ENCODE measurements around the gene VCAN. TPM values are rescaled to one million over a fixed set of nuclear protein-coding genes. Genes with fewer than 3 reads are reported as not detected.
"Not testable (repeated sequence)": the region's sequence is repeated elsewhere in the genome, so short reads cannot be mapped to it uniquely, and the experiment has no call there.

The VCAN gene
- total RNA-seq, 6 experiments from 2014 or later = 18.8 to 25.5 (median 22.5) TPM

- Mint-ChIP-seq H3K4me3 (no peak overlapping the region), H3K4me1 (ENCODE audit: low read depth) (no peaks in the 10 kb centered on the region), H3K36me3 (ENCODE audit: low read depth) (no peaks in the 10 kb centered on the region), H3K27ac (no peak overlapping the region), H3K27me3 (ENCODE audit: insufficient read depth) (peaks cover 1% of the 10 kb centered on the region; the same call in 1 of the 2 replicates), H3K9me3 (no peaks in the 10 kb centered on the region)
- TF ChIP-seq CTCF (IDR thresholded peaks at IDR 0.05) = peak; percentile 98
- DNase-seq = peak; percentile 49
Observed at GRCh38 chr5:83430130-83431010, 41.2 kb upstream of the VCAN start.

DNA sequence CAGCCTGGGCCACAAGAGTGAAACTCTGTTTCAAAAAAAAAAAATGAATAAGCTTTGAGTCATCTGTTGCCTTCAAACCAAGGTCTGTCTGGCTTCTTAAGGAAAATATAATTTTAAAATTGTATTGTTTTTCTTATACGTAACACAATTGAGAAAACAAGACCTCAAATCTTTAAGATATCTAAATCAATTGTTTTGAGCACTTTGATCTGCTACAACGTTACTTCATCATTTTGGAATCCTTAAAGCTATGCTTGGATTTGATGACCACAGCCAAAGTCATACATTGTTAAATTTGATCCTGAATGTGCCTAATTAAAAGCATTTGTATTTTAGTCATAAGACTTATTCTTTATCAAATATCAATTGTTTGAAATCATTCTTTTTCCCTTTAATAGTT lies 37.7 kb upstream of the VCAN start:
- Mint-ChIP-seq H3K36me3 (ENCODE audit: low read depth) (no peaks in the 10 kb centered on the region), H3K27me3 (ENCODE audit: insufficient read depth) (peaks cover under 1% of the 10 kb centered on the region; the same call in 1 of the 2 replicates), H3K27ac (no peak overlapping the region), H3K9me3 (no peaks in the 10 kb centered on the region), H3K4me1 (ENCODE audit: low read depth) (no peaks in the 10 kb centered on the region), H3K4me3 (no peak overlapping the region)
- no peak for DNase-seq
- TF ChIP-seq CTCF (IDR thresholded peaks at IDR 0.05) = no peak

DNA sequence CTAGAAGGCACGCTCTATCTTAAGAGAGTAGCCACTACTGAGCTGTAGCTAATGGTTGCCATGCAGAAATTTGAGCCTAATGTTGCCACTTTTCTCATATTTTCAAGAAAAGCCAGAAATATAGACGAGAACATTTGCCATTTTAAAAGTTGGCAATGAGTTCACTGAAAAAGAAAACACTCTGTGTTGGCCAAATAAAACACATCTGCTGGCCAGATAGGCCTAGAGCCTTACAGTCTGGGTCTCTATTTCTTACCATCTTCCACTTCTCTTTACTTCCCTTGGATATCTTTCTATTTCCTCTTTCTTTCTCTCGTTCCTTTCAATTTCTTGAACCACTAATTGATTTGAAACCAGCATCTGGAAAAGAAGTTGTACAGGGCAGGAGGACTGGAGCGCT lies 36.6 kb upstream of the VCAN start:
- Mint-ChIP-seq H3K4me3 (no peak overlapping the region), H3K27ac (no peak overlapping the region), H3K36me3 (ENCODE audit: low read depth) (no peaks in the 10 kb centered on the region), H3K9me3 (no peaks in the 10 kb centered on the region), H3K4me1 (ENCODE audit: low read depth) (no peaks in the 10 kb centered on the region), H3K27me3 (ENCODE audit: insufficient read depth) (no peaks in the 10 kb centered on the region)
- DNase-seq = no peak
- no peak for TF ChIP-seq CTCF (IDR thresholded peaks at IDR 0.05)

GRCh38 chr5:83436276-83436675 lies 35.3 kb upstream of the VCAN start:
- TF ChIP-seq CTCF (IDR thresholded peaks at IDR 0.05) = no peak
- Mint-ChIP-seq H3K9me3 (no peaks in the 10 kb centered on the region), H3K27ac (no peak overlapping the region), H3K4me3 (no peak overlapping the region), H3K27me3 (ENCODE audit: insufficient read depth) (no peaks in the 10 kb centered on the region), H3K36me3 (ENCODE audit: low read depth) (no peaks in the 10 kb centered on the region), H3K4me1 (ENCODE audit: low read depth) (no peaks in the 10 kb centered on the region)
- DNase-seq = no peak

- not testable (repeated sequence) for H3K9me3 Mint-ChIP-seq; DNase-seq; H3K27me3 Mint-ChIP-seq (ENCODE audit: insufficient read depth); H3K36me3 Mint-ChIP-seq (ENCODE audit: low read depth); H3K4me3 Mint-ChIP-seq; H3K27ac Mint-ChIP-seq; H3K4me1 Mint-ChIP-seq (ENCODE audit: low read depth)
Observed at GRCh38 chr5:83437697-83438096, 33.8 kb upstream of the VCAN start.

GRCh38 chr5:83440826-83441225 lies 30.7 kb upstream of the VCAN start:
- Mint-ChIP-seq H3K4me3 (no peak overlapping the region), H3K36me3 (ENCODE audit: low read depth) (no peaks in the 10 kb centered on the region), H3K9me3 (no peaks in the 10 kb centered on the region), H3K4me1 (ENCODE audit: low read depth) (no peaks in the 10 kb centered on the region), H3K27me3 (ENCODE audit: insufficient read depth) (peaks cover 1% of the 10 kb centered on the region; the same call in 1 of the 2 replicates), H3K27ac (no peak overlapping the region)
- TF ChIP-seq CTCF (IDR thresholded peaks at IDR 0.05) = no peak
- no peak for DNase-seq
